Measurements from ENCODE around the gene OTUD7B.

GRCh38 chr1:149995927-149996326 lies 14.6 kb downstream of the OTUD7B start:
- TF ChIP-seq CTCF (IDR thresholded peaks at IDR 0.05) (no peak), POLR2A (IDR thresholded peaks at IDR 0.05) (no peak)
